GM18508 (cell line): ENCODE results near the gene CPLX4.

Experiments
- ATAC-seq: cut with Tn5 transposase; IDR thresholded peaks from one replicate; pipeline ENCODE4 v1.9.1; 2021; ENCODE audit warnings: moderate number of reproducible peaks; ENCODE audit not compliant: insufficient read depth, unreplicated experiment

Gene CPLX4

DNA sequence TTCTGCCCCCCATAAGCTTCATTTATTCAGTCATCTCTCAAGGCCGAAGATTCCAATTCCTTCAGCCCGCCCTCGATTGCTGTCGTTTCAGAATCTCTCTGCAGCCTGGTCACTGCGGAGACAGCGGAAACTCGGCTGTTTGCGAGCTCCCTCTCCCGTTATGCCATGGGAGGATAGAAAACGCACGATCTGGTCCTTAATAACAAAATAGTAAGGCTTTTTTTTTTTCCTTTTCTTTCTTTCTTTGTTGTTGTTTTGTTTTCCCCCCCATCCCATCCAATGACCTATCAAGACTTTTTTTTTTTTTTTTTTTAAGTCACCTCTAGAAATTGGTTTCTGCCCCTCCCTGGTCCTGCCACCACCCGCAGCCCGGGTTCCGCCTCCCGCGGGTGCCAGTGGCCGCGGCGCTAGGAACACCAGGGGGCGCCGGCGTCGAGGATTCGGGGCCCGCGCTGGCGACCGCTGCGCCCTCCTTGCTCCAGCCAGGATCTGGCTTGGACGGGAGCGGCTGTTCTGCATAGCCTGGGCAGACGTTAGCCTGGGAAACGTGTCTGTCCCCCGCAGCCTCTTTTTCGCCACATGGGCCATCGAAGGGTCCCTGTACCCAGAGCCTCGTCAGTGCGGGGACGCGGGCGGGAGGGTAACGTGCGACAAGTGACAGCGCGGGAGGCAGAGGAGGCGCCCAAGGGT, 10.1 kb downstream of the CPLX4 start:
- no peak for ATAC-seq

DNA sequence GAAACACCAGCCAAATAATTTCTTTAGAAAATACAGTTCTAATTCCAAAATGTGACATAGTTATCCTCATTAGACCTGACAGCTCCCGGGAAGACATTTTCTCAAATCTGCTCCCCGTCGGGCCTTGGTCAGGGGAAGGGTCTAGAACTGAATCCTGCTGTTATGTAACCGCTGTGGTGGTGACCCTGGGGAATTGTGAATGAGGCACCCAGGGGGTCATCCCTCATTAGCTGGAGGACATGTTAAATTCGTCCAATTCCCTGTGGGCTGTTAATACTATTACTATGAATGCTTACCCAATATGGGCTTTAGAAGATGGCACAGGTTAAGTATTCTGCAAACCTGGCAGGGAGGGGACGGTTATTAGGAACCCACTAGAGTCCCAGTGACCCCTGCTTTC, 11.8 kb downstream of the CPLX4 start:
- no peak for ATAC-seq

DNA sequence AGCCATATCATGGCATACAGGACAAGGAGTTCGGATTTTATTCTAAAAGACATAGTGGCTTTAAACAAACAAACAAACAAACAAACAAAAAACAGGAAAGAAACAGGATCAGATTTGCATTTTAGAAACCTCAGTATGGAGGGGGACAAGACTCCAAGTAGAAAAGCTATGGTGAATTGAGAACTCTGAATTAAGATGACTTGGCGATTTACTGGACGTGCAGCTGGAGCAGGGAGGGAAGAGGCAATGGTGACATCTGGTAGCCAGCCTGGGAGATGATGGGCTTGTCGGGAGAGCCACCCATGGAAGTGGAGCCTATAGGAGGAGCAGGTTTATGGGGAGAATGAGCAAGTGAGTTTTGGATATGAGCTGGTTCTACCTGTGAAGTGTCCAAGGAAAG, 13.2 kb downstream of the CPLX4 start:
- ATAC-seq, result no peak

DNA sequence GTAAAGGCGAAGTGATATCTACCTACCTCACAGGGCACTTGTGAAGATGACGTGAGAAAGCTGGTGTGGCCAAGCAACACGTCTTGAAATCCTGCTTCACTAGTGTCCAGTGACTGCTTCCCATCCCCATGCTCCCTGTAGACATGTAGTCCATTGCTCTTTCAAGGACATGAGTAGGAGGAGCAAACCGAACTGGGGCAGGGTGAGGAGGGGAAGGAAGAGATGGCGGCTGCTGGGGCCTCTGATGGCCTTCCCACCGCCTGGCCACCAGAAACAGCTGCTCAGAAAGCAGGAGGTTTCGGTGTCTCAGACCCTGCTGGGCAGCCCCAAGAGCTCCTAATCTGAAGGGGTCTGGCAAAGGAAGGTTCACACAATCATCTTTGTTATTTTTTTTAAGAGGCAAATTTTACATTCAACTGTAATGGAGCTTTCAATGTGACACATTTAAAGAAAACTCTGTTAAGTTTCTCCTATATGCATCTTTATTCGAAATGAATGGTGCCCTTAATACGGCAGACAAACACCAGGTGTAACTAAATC, 14.7 kb downstream of the CPLX4 start:
- no peak for ATAC-seq

DNA sequence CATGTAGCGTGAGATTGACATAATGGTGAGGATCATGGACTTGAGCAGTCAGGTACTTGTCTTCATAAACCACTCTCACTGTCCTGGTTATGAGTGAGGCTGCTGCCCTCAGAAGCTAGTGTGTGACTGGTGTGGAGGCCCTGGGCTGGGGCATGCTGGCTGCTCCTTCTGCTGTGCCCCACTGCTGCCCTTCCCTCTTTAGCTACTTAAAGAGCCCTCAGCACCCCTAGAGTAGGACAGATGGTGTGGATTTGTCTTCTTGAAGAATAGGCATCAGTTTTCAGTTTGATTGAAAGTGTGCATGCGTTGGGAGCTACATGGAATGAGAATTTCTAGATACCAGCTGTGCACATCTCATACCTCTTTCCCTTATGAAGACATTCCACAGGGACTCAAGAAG, 15.4 kb downstream of the CPLX4 start:
- no peak for ATAC-seq

DNA sequence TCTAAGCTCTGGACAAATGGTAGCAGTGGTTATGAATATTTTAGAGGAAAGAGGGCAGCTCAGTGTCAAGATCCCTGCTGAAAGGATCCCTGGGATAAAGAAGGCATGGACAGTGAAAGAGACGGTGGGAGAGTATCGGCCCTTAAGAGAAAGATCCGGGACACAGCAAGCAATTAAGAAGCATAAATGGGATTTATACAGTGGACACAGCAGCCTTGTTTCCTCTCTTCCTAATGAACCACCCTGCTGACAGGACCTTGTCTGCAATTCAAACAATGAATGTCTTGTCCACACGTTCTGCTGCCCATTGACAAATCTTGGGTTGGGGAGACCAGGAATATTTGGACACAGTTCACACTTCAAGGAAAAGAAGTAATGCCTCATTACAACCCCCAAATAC, 16.5 kb downstream of the CPLX4 start:
- no peak for ATAC-seq

DNA sequence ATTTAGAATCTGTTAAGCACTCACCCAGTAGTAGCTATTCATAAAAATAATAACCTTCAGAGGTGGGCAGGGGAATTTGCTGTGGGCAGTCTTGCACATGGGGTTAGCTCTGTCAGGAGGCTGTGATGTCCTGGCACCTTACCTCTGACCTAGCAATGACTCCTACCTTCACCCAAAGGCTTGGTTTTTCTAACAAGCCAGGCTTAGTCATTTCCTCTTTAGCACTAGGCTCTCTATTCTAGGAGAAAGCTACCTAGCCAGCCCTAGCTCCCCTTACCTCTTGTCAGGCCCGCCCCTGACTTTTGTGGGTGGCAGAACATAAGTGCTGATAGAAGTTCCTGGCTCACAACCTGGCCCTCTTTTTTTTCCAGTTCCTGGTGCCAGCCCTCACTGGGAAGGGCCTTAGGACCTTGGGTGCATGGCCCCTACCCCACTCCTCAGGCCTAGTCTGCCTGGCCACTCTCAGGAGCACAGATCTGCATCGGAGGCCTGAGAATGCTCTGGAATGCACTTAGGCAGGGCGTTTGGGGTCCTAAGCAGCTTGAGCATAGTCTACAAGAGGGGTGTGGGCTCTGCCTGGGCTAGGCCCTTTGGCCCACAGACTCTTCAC, 17.7 kb downstream of the CPLX4 start:
- ATAC-seq, result no peak

DNA sequence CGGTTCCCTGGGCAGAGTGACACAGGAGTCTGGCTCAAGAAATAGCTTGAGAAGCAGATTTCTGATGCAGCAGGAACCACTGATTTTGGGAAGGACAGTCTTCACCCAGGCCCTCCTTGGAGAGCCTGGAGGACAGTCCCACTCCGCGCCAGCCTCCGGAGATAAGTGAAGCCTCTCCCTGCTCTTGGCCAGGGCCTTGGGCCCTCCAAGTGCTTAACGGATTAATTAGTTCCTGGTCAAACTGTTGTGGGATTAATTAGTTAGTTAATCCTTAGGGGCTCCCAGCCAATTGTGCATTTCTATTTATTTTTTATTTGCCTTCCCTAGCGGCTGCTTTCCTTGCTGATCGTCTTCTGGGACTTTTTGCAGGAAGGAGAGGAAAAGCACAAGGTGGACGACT, 19.6 kb downstream of the CPLX4 start:
- no peak for ATAC-seq

DNA sequence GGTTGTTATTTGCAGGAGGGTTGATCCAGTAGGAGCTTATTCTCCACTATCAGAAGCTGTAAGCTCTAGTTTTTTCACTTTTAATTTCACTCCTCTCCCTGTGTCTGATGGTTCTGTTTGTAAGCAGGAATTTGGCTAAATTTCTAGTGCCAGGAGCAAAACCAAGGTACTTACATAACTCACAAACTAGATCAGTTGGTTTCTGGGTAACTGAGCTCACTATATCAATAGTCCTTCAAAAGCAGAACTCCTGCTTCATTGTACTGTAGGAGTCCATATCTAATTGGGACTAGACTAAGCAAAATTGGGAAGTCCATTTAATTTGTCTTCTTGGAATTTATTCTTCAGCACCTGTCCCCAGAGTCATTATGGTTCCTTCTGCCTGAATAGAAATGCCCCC, 25.1 kb downstream of the CPLX4 start:
- no peak for ATAC-seq

DNA sequence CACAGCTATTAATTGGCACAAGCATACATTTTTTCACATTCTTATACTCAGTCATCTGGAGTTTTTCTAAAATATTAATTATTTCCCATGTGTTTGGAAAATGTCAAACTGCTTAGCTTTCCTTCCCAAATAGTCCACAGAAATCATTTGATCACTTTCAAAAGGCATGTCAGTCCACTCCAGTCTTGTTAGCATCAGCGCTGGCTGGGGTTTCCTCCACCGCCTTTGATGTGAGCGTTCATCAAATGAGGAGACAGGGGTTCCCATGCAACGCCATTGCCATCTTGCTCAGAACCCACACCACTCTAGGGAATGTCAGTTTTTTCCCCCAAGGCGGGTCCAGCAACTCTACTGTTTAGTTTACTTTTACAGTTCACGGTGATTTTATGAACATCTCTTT, 32.1 kb downstream of the CPLX4 start:
- no peak for ATAC-seq

DNA sequence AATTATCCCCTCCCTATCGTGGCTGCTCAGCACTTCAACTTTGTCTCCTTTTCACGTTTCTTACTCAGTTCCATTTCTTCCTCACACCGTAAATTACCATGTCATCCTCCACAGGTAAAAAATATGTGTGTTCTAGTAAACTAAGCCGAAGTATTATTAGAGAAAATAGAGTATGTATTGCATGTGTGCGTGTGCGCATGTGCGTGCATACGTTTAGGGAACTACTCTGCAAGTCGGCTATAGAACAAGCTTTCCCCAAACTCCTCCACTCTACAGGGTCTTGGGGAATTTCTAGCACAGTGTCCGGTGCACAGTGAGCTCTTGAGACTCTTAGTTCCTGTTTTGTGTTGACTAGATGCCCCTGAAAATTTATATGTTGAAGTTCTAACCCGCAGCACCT, 36.1 kb downstream of the CPLX4 start:
- ATAC-seq, result no peak

DNA sequence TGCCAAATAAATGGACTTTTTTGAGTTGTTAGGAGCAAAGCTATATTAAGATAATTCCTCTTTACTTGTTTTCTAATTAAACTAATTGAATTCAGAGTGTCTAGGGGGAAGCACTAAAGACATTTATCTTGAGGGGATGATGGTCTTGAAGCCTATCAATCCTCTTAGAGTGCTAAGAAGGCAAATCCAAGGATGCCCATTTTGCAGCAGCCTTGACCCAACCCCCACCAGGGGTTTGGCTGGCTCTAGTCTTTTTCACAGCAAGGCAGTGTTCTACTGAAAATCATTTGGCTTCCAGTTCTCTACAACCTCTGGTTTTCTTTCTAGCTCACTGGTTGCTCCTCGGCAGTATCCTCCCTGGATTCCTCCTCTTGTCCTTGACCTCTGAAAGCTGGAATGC, 38.7 kb downstream of the CPLX4 start:
- no peak for ATAC-seq

DNA sequence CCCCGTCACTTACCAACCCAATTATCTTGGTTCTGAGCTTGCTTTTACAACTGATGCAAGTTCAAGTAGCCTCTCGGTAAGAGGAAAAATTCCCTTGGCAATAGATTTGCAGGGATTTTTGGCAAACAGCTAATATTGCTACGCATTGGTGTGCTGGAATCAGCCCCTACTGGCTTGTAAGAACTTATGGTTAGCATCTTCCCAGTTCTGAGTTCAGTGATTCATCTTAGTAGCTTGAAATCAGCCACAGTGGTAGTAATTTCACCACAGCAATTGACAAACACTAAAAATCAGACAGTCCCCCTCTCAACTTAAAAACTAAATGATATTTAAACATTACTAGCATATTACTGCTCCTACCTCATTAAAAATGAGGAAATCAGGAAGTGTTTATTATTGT, 39.3 kb downstream of the CPLX4 start:
- ATAC-seq, result no peak

DNA sequence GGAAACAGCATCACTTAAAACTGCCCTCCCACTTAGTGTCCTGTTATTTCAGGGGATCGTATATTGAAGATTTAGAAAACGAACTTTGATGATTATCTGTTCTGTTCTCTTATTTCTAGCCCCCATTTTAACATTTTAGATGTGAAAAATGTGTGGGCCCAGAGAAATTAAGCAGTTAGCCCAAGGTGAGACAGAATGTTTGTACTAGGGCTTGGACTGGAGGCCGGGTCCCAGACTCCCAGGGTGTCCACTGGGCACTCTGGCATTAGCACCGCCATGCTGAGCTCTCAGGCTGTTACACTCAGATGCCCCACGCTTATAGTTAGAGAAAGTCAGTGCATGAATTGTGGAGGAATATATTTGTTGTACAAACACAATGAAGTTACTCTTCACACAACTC, 39.7 kb downstream of the CPLX4 start:
- no peak for ATAC-seq

DNA sequence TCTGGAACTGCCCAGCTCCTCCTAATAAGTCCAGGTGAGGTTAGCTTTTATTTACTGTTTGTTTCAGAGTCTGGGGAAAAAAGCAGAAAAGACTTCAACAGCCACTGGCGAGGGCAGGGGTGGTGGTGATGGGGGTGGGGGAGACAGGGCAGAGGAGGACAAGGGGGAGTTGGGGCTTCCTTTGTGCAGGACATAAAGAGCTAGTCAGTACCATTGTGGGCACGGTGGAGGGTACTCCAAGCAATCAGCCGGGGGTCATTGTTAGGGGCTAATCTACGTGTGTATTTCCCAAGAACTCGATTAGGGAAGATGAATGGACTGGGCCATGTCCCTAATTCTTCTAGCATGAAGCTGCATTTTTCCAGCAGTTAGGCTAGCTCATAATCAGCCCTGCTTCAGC, 42.4 kb downstream of the CPLX4 start:
- ATAC-seq, result no peak

DNA sequence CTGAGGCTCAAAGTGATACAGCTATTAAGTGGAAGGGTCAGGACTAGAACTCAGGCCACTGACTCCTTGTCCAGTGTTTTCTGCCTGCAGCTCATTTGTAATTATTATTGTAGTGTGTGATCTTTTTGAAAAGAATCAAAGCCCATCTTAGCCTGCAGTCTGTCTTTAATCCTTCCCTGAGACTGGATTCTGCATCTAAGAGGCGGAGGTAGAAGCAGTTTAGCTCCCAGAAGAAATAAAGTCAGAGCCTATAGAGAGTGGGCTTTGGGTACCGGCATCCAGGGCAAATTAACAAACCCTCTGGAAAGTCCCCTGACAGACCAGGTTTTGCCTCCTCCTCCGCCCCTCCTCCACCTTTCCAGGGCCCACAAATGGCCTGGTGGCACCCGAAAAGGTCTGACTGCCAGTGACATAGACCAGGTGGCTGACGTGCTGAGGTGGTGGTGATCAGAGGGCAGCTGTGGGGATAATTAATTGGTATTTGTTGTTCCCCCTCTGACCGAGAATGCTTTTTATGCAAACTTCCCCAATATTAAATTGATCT, 43.0 kb downstream of the CPLX4 start:
- no peak for ATAC-seq

DNA sequence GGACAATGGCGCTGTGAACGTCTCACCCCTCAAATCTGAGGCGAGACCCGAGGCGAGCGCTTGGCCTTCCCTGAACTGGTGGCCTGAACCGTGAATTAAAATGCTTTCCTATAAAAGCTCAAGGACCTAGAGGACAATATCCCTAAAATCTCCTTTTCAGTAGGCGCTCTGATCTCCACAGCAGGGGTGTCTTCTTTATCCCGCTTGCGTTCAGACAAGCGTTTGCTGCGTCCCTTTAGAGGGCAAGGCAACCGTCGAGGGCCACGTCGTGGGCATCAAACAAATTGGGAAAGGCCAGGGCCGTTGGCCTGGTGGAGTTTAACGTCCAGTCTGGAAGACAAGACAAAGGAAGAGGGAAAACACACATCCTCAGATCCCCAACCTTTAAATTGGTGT, 43.9 kb downstream of the CPLX4 start:
- ATAC-seq, result no peak

DNA sequence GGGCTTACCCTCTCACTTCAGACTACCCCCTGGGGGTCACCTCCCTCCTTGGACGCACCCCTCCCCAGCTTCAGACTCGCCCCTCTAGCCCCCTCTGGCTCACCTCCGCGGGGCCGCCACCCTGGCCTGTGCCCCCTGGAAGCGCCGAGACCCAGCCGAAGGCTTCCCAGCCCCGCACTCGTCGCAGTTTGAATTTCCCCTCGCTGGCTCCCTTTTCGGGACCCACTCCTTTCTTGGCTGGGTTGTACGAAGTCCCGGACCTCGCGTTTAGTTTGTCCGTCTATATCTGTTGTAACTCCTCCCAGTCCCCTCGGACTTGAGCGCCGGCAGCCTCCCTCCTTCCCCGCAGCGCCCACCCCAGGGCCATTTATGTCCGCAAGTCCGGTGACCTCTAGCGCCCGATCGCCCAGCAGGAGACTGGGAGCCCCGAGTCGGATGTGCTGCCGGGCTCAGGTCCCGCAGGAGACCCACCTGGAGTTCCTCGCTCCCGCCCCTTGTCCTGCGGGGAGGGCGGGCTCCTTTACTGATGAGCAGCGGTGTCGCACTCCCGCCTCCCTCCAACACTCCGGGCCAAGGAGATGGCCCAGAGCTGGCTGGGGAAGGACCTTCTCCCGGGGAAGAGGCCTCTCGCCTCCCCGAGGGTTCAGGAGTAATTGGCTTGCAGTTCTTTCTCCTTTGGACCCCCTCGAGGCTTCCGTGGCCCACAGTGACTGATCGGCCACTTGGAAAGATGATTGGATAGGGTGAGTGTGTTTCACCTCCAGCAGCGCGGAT, 44.5 kb downstream of the CPLX4 start:
- ATAC-seq, result no peak

DNA sequence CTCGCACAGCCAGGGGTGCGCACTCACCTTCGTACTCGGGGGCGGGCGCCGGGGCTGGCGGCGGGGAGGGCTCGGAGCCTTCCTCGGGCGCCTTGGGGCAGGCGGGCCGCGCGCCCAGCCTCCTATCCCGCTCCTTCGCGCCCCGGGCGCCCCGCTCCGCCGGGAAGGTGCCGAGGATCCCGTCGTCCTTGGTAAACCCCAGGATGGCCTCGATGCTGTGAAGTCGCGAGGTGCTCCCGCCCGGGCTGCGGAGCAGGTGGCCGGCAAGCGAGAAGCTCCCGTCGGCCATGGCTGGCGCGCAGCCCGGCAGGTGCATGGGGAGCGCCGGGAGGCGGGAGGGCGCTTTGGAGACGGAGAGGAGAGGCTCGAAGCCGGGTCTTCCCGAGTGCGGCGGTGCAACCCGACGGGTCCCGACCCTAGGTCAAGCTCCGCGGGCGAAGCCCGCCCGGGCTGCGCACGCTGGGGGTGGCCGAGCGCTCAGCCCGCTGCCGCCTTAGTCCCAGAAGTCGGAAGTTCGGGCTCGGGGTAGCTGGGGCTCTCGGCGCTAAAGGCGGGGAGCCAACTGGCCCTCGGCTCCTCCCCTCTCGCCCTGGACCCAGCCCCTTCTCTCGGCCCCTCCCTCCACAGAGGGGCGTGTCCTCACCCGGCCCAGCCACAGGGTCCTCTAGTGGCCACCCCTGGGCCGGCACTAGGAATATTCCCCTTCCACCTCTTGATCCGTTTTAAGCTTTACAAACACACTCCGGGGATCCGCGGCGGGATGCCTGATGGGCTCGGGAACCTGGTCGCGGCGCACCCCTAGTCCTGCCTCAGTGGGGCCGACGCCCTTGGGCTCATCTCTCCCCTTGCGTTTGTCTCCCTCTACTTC, 45.3 kb downstream of the CPLX4 start, which contains the start of gene RAX:
RAX (minus strand) TSS at position 564 of the 868 bp plus-strand sequence; CDS start at position 316, 248 bp downstream.
- ATAC-seq, result no peak

DNA sequence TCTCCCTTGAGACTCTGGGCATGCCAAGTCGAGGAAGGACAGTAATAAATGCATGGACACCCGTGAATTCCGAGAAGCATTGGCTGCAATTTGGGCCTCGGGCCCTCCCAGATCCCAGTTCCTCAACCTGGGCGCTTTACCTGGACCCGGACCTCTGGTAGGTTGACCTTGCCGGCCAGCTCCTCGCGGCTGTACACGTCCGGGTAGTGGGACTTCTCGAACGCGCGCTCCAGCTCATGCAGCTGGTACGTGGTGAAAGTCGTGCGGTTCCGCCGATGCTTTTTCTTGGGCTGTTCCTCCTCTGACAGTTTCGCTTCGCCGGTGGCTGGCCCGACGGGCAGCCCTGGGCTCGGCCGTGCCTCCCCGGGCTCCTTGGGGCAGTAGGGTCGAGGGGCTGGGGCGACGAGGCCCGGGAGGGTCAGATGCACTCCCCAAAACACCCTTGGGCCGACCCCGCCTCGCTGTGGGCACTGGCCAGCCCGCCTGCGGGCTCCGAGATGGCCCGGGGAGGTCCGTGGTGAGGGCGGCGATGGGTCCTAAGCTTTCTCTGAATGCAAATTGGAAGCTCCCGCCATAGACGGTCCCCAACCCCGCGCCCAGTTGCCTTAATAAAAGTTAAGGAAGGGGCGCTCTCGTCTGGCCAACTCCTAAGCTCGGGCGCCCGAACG, 46.1 kb downstream of the CPLX4 start:
- no peak for ATAC-seq
